ENCODE data around the gene MACROD1.
A peak's percentile ranks its signal among the peaks of the same experiment; 100 is the strongest.

Gene MACROD1

GRCh38 chr11:64165842-64166635, at the start of gene MACROD1:
Gene MACROD1 (minus strand): TSS chr11:64166113. CDS start chr11:64165994, 119 bp downstream.
- peak; percentile 39 for DNase-seq (ENCODE audit: low read depth, low spot score)

GRCh38 chr11:64211181-64211872, 45.4 kb upstream of the MACROD1 start:
- no peak for DNase-seq (ENCODE audit: low read depth, low spot score)

DNA sequence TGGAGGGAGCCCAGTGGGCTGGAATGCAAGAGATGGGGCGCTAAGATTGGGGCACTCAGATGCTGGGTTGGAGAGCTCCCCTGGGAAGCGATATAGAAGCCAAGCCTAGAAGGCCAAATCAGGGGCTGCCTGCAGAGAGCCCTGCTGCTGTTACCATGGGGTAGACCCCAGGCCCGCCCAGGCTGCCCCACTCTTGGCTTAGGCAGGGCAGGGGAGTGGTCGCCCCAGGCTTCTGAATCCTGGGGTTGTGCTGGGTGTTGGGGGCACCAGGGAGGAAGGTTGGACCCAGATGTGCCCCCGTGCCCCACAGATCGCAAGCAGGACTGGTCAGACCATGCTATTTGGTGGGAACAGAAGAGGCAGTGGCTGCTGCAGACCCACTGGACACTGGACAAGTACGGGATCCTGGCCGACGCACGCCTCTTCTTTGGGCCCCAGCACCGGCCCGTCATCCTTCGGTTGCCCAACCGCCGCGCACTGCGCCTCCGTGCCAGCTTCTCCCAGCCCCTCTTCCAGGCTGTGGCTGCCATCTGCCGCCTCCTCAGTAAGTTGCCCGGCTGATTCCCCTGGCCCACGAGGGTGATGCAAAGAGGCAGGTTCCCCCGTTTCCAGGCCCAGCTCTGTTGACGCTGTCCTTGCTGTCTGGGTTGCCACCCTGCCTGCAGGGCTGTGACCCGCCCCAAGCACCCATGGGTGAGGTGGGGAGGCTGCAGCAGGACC, 44.5 kb upstream of the MACROD1 start:
- DNase-seq (ENCODE audit: low read depth, low spot score) = no peak

GRCh38 chr11:64209563-64209843, 43.6 kb upstream of the MACROD1 start:
- DNase-seq (ENCODE audit: low read depth, low spot score) = no peak

DNA sequence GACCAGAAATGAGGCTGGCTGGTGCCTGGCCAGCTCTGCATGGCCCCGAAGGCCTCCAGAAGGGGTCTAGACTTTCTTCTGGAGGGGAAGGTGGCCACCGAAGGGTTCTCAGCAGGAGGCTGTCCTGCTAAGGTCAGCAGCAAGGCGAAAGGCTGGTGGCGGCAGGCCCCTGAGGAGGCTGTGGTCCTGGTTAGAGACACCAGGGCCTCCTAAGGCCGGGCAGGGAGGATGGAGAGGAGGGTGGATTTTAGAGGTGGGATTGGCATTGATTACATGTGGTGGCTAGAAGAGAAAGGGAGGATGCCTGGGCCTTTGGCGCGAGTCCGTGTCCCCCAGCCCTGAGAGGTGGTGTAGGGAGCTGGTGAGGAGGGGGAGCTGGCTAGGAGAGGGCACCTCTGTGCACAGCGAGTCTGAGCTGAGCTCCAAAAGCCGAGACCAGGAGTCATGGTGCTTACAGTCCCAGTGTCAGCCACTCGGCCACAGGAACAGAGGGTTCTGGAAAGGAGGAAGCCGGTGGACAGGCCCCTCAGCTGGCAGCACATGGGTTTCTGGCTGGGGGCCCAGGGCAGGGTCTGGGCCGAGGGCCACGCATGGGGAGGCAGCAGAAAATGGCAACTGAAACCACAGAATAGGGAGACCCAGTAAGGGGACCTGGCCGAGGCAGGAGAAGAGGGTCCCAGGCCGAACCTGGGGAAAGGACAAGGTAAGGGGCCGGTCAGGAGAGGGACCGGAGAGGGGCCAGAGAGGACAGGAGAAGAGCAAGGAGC, 43.1 kb upstream of the MACROD1 start:
- no peak for DNase-seq (ENCODE audit: low read depth, low spot score)

DNA sequence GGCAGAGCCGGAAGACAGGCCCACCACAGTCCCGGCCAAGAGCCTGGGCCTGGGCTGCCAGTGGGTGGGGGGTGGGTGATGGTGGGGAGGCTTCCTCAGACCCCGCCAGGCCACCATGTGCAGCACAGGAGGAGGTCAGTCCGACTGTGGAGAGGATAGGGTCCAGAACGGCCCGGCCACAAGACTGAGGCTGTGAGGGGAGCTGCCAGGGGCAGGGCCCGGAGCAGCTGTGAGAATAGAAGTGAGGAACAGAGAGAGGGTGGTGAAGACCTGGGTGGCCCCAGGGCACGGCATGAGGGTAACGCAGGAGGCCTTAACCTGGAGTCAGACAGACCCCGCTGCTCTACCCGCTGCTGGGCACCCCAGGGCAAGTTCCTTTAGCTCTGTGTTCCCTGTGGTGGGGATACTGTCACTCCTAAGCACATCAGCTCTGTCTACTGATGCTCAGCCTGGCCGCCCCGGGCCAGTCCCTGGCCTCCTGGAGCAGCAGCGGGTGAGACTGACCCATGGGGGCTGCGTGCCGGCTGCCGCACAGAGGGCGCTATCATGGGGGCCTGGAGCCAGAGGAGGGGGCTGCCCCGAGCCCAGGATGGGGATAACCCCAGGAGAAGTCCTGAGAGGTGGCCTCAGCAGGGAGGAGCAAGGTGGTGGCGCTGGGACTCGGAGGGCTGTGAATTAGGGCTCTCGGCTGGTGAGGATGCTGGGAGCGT, 42.3 kb upstream of the MACROD1 start:
- DNase-seq (ENCODE audit: low read depth, low spot score) = no peak

GRCh38 chr11:64207256-64208085, 41.6 kb upstream of the MACROD1 start:
- peak; percentile 24 for DNase-seq (ENCODE audit: low read depth, low spot score)

DNA sequence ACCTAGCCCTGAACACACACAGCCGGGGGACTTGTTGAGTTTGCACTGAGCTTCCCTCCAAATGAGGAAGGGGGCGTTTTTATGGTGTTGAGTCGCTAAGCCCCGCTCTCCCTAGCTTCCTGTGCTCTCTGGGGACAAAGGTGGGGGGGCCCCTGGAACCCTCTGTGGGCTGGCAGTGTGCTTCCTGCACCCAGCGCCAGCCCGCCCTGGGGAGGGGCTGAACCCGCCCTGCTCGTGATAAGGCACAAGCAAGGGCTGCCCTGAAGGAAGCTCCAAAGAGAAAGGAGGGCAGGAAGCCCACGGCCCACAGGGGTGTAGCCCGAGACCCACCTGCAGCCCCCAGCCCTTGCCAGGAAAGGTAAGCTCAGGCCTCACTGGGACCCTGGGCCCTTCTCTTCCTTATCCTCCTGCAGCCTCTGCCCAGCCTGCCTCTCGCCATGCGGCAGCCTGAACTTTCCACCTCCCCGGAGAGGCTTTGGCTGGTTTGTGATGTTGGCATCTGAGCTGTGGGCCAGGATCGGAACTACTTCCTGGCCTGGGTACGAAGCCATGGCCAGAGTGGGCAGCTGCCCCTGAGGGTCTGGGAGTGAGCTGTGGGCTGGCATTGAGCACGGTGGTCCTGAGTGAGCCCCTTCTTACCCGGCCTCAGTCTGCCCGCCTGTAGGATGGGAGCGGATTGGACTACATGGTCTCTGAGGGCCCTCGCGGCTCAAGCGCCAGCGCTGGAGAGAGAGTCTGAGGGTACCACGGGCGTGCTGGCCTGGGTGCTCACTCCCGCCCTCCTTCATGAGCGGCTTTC, 40.7 kb upstream of the MACROD1 start, which contains the start of gene FERMT3:
Gene FERMT3 (plus strand): TSS at position 265 of the 799 bp plus-strand sequence. CDS start 644 bp downstream, outside the sequence.
- DNase-seq (ENCODE audit: low read depth, low spot score) = no peak

DNA sequence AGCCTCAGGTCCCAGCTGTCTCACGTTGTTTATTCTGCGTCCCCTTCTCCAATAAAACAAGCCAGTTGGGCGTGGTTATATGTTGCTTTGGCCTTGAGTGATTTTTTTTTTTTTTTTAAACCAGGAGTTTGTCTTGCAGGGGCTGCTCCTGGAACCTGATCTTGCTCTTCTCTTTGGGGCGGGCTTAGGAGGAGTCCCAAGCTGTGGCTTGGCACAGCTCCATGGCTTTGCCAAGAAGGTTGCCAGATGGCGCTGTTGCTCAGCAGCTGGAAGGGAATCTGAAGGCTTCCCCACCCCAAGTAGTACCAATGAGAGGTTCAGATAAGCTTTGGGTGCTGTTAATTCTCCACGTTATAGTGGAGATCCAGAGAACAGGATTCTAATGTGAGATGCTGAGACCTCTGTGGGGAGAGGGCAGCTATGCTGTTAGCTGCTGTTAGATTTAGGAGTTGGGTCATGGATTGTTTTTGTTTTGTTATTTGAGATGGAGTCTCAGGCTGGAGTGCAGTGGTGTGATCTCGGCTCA, 38.6 kb upstream of the MACROD1 start:
- DNase-seq (ENCODE audit: low read depth, low spot score) = peak; percentile 95

DNA sequence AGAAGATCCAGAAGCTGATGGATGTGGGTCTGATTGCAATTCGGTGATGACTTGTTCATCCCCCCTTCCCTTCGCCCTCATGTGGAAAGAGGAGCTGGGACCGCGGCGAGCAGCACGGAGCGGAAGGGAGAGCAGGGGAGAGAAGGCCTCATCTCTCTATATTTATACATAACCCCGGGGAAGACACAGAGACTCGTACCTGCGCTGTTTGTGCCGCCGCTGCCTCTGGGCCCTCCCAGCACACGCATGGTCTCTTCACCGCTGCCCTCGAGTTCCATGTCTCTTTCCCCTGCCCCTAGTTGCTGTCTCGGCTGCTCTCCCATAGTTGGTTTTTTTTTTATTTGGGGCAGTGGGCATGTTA, 38.1 kb upstream of the MACROD1 start:
- no peak for DNase-seq (ENCODE audit: low read depth, low spot score)

DNA sequence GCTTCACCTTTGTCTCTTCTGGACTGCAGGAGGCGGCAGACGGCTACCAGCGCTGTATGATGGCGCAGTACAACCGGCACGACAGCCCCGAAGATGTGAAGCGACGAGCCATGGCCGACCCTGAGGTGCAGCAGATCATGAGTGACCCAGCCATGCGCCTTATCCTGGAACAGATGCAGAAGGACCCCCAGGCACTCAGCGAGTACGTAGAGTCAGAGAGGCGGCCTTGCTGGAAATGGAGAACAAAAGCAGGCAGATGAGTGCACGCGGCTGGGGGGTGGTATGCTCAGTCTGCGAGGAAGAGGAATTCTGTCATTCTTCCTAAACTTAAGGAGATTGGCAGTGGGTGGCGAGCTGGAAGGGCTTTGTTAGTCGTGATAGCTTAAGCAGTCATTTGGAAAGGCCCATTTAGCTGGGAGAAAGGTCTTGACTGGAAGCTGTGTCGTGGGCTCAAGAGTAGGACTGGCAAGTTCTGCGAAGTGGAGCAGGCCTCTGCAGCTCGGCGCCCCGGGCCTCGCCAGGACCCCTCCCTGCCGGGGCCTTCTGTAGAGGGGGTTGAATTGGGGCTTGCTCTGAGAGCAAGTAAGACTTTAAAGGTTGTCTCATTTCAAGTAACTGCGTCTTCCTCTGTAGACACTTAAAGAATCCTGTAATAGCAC, 37.6 kb upstream of the MACROD1 start:
- no peak for DNase-seq (ENCODE audit: low read depth, low spot score)

GRCh38 chr11:64202992-64203391, 37.1 kb upstream of the MACROD1 start:
- no peak for DNase-seq (ENCODE audit: low read depth, low spot score)

DNA sequence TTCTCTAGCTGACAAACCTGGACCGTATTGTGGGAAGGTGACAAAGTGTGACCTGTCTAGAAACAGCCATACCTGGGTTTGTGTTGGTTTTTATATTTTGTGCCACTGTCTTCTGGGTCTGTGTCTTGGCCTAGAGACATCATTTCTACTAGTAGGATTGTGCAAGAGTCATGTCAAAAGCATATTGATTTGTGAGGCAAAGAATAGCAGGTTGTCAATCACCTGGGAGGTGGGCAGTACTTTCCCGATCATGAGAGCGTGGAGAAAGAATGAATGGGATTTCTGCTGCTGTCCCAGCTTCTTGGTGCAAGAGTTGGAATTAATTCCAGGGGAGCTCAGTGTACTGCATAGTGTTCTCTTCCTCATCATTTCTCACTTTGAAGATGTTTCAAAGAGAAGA, 35.6 kb upstream of the MACROD1 start:
- DNase-seq (ENCODE audit: low read depth, low spot score) = no peak

GRCh38 chr11:64198511-64198910, 32.6 kb upstream of the MACROD1 start:
- no peak for DNase-seq (ENCODE audit: low read depth, low spot score)

DNA sequence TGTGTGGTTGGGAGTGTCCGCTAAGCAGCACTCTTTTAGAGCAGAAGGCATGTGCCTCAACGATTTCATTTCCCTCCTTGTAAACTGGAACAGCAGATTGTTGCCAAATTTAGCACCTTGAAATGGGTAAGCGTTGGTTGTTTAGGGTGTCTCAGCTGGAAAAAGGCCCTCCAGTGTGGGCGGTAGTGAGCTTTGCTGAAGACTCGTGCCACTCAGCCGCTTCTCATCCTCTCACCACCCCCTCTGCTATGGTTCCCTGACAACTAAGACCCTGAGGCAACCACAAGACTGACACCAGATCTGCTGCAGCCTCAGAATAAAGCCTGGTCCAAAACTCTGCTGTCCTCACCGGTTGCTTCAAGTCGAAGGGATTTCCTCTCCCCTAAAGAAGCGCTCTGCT, 30.7 kb upstream of the MACROD1 start:
- DNase-seq (ENCODE audit: low read depth, low spot score) = no peak

- DNase-seq (ENCODE audit: low read depth, low spot score) = no peak
These were observed 26.5 kb upstream of the MACROD1 start for GRCh38 chr11:64192434-64192833.

GRCh38 chr11:64186492-64187165, 20.7 kb upstream of the MACROD1 start:
- no peak for DNase-seq (ENCODE audit: low read depth, low spot score)
